GM18498 (cell line): ENCODE results near the gene ACSM6.
"Not testable (repeated sequence)": the region's sequence is repeated elsewhere in the genome, so short reads cannot be mapped to it uniquely, and the experiment has no call there.

Experiments
- ATAC-seq: cut with Tn5 transposase; IDR thresholded peaks from one replicate; pipeline ENCODE4 v1.9.1; 2021; ENCODE audit warnings: mild to moderate bottlenecking, moderate library complexity; ENCODE audit not compliant: unreplicated experiment

ACSM6 gene

DNA sequence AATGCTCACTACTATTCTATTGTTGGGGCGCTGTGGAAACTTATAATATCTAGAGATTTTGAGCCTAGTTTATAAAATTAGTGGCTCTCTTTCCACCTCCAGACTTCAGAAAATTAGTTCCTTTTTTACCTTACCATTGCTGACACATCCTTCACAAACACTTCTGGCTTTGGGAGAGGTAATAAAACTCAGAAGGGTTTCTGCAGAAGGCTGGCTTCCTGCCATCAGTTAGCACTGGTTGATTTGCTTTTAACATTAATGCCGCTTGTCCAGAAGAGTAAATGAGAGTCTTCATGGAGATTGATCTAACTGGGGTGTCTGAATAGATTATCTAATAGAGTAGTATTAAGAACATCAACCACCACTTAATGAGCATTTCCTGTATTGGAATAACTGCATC lies 20.3 kb downstream of the ACSM6 start:
- ATAC-seq = no peak

DNA sequence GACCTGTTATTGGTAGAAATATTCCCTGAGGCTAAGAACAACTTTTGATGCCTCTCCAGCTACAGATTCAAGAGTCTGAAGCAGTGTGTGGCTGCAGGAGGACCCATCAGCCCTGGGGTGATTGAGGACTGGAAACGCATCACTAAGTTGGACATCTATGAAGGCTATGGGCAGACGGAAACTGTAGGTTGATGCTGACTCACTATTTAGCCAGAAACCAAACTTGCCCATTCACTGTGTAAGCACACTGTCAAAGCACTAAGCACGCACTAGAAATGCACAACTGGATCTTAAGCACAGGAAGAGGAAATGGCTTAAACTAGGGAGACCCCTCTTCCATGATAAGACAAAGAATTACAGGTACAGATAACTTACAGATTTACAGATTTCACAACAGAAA lies 20.8 kb downstream of the ACSM6 start:
- ATAC-seq = no peak

DNA sequence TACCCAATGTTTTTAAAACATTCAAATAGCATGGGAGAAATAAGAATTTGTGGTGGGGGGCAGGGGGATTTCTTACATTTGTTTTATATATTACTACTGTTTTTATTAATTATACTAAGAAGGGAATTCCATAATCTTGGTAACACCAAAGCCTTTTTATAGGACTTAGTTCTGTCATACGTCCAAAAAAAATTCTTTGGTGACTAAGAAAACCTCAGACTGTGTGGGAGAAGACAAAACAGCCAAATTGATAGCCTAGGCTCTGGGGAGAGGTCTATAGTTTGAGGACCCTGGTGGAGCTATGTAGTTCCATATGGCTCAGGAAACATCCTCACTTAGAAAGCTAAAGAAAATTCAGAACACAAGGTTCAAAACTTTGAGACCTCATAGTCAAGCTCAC lies 23.4 kb downstream of the ACSM6 start:
- ATAC-seq = no peak

DNA sequence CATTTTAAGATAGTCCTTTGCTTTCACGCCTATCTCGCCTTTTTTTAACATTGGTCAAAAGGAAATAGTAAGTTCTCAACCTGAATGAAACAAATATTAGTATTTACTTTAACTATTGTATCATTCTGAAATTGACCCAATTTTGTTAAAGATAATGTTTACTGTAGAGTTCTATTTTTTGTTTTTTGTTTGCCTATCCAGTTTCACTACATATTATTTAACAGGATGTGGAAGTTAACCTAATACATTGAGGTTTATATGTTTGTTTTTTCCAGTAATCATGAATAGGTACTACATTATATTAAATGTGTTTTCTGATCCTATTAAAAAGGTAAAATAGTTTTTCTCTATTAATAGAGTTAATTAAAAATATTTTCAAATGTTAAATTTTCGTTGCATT lies 26.5 kb downstream of the ACSM6 start:
- ATAC-seq = no peak

DNA sequence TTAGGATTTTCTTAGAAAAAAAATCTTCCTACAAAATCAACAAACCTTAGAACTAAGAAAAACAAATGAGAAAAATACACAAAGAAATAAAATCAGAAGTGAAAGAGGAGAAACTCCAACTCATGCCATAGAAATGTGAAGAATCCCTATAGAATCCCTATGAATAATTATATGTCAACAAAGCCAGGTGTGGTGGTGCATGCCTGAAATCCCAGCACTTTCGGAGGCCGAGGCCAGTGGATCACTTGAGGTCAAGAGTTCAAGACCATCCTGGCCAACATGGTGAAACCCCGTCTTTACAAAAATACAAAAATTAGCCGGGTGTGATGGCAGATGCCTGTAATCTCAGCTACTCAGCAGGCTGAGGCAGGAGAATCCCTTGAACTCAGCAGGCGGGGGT lies 27.1 kb downstream of the ACSM6 start:
- no peak for ATAC-seq

DNA sequence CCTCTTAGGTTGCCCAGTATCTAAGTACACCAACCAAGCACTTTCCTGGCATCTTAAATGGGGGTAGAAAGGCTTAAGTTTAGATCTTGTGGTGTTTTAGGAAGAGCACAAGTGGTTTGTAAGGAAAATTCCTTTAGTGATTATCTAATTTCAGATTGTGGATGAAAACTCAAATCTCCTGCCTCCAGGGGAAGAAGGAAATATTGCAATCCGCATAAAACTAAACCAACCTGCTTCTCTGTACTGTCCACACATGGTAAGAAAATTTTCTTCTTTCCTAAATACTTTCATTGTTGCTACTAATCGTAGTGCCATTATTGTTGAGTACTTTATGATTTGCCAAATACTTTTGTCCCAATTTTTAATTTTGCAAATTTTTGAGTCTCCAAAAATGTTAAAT lies 31.1 kb downstream of the ACSM6 start:
- ATAC-seq = no peak

DNA sequence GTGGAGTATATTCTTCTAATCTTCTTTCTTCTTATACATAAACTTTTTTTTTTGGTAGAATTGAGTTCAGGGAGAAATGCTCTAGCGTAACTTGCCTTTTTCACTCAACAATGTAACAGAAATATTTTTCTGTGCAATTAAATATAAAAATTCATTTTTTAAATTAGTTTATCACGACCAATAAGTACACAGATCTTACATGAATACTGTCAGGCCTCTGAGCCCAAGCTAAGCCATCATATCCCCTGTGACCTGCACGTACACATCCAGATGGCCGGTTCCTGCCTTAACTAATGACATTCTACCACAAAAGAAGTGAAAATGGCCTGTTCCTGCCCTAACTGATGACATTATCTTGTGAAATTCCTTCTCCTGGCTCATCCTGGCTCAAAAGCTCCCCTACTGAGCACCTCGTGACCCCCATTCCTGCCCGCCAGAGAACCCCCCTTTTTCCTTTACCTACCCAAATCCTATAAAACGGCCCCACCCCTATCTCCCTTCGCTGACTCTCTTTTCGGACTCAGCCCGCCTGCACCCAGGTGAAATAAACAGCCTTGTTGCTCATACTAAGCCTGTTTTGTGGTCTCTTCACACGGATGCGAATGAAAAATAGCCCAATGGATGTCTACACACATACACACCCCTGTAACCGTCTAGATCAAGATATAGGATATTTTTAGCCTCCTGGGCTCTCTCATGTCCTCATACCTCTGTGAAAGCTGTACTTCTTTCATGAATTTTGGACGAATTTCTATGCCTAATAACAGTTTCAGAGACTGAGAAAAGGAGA lies 35.1 kb downstream of the ACSM6 start:
- not testable (repeated sequence) for ATAC-seq

DNA sequence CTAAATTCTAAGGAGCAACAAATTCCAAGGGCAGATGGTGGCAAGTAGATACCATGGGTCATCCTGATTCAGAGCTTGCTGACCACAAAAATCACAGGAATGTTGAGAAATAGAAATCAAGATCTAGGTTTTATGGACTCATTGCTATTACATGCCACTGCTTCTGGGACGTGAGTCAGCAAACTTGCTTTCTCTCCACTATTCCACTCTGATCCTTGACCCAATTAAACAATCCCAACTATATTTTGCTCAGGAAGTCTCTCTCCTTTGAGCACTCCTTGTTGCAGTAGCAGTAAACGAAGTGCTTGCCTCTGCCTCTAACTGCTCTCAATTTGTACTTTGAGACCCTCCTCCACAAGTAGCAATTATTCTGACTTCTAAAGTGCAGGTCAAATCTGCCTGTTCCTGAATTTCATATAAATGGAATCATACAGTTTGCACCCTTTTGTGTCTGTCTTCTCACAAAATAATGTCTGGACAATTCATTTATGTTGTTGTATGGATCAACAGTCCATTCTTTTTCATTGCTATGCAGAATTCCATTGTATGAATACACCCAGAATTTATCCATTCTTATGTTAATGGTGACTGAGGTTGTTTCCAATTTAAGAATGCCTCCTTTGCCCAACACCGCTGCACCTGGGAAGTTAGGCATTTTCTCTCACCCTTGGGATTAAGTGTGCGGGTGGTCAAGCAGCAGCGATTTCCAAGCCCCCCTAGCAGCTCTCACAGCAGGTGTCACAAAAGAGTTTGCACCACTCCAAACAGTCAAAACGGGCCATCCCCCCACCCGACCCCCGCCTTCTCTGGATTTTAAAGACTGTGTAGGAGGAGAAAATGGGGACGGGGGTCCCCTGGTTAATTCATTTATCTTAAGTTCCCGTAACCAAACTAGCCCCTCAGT lies 35.9 kb downstream of the ACSM6 start:
- ATAC-seq = no peak

DNA sequence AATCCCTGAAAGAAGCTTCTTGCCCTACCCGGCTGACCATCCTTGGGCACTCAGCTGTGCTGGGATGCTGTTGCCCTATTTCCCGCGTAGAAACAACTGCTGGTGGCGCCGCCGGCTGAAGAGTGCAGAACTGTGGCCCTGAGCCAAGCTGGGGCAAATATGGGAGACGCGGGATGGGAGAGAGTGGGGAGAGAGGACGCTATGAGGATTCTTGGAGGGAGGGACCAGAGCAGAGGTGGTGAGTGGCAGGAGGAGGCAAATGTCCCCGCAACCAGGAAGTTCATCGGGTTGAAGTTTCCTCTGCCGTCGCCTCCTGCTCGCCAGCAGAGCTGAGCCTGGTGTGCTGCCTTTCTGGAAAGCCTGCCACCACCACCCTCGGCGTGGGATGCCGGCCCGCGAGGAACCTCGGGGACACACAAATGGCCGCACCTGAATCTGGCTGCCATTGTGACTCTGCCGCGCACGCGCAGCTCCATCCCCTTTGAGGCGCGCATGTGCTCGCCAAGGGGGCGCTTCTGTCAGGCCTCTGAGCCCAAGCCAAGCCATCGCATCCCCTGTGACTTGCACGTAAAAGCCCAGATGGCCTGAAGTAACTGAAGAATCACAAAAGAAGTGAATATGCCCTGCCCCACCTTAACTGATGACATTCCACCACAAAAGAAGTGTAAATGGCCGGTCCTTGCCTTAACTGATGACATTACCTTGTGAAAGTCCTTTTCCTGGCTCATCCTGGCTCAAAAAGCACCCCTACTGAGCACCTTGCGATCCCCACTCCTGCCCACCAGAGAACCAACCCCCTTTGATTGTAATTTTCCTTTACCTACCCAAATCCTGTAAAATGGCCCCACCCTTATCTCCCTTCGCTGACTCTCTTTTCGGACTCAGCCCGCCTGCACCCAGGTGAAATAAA lies 36.9 kb downstream of the ACSM6 start:
- peak; percentile 83 for ATAC-seq

DNA sequence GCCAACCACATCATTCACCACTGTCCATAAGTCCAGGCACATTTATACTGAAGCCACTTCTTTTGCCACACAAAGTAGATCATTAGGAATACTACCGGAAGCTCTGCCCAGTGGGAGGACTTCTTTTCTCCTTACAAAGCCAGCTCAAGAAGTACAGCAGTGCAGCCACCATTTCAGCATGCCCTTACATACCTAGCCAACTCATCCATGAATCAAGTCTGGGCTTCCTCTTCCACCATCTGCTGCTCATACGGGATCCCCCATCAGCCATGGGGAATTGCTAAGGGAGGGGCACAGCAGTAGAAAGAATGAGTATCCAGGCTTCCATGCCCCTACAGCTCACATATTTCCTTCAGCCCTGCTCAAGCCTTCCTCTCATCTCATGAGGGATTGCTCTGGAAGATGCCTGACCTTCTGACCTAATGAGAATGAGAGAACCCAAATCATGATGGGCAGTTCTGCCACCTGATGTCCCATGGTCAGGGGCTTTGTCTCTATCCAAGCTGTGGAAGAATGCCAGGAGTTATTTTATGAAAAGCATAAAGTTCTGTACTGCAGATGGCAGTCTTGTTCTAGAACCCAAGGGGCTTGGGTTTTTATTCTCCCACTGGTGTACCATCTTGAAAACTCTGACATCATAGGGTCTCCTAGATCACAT lies 39.5 kb downstream of the ACSM6 start:
- ATAC-seq = no peak

DNA sequence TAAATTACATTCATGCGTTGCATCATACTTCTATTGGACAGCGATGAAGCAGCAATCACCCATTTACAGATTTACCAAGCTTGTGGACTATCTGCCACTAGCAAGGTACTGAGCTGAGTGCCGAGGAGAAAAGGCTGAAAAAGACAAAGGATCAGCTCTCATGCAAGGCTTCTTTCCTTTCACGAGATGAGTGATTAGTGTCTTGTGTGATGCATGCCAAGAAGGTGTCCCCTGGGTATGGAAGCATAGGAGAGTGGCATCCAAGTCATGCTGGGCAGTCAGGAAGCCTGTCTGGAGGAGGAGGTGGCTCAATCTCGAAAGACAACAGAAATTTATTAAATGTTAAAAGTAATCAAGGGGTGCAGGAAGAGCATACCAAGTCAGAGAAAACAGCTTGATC lies 40.9 kb downstream of the ACSM6 start:
- no peak for ATAC-seq

DNA sequence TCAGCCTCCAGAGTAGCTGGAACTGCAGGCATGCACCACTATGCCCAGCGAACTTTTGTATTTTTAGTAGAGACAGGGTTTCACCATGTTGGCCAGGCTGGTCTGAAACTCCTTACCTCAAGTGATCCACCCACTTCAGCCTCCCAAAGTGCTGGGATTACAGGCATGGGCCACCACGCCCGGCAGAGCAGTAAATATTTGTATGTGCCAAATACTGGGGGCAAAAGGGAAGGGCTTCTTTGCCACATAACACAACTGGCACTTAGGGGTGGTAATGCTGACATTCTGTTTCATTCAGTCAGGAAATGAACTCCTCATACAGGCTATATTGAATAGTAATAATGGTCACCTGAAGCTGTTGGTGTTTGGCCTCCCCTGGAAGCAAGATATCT lies 41.6 kb downstream of the ACSM6 start:
- ATAC-seq = no peak

DNA sequence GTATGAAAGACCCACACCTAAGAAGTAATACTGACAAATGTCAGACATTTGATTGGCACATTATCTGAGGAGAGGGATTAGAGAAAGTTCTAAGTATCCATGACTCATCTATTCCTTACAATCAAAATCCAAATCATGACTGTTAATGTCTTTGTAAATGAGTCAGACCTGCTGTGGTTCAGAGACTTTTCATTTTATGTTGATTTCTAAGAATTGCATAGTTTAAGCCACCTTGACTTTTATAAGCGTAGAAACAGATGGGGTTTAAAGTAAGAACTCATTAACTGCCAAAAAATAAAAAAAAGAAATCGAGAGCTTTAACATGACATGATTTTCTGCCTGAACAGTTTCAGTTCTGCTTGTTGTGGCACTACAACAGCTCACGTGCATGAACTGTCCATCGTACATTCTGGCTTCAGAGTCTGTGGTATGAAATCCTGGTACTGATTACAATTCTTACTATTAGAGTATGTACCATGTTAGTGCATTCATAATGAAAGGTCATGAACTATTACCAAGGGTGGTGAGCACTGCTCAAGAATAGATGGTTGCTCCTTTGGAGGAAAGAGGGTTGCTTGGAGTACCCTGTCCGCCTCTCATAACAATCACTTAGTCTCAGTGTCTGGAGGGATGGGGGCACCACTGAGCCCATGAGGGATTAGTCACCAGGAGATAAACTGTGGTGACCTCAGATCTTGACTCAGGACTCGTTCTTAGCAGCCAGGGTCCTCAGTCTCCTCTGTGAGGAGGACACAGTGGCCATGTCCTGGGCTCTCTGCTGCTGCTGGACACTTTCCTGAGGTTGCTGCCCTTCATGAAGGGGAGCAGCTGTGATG lies 42.2 kb downstream of the ACSM6 start:
- ATAC-seq = peak; percentile 98

DNA sequence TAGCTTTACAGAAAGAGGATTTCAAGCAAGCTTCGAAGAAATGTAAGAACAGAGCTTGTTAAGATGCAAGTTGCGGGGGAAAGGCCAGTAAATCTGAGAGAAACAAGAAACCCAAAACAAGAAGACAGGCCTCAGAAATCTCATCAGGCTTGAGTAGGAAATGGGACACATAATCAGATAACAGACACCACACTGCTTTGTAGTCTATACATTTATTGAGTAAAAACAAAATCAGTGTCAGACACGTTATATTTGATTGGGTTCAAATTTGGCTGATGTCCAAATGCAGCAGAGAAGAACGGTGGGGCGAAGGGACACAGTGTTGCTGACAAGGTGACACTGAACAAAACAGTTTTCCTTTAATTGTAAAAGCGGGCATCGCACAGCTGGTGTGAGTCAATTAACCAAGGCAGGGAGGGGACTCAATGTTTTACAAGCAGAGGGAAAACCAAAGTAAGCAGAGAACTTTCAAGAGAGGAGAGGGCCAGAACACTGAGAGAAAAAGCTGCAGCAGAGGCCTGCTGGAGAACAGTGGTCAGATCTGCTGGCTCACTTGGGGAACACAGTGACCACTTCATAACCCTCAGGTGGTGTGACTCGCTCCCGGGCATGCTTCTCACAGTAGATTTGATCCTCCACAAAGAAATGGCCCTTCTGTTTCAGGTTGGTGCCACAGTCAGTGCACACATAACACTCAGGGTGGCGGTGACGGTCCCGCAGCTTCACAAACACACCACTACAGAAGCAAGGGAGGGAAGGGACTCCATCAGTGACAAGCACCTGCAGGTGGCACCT lies 43.5 kb downstream of the ACSM6 start:
- no peak for ATAC-seq

DNA sequence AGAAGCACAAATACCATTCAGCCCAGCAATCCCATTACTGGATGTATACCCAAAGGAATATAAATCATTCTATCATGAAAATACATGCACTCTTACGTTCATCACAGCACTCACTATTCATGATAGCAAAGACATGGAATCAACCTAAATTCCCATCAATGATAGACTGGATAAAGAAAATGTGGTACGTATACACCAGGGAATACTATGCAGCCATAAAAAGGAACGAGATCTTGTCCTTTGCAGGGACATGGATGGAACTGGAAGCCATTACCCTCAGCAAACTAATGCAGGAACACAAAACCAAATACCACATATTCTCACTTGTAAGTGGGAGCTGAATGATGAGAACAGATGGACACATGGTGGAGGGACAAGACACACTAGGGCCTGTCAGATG lies 46.1 kb downstream of the ACSM6 start:
- ATAC-seq = not testable (repeated sequence)

DNA sequence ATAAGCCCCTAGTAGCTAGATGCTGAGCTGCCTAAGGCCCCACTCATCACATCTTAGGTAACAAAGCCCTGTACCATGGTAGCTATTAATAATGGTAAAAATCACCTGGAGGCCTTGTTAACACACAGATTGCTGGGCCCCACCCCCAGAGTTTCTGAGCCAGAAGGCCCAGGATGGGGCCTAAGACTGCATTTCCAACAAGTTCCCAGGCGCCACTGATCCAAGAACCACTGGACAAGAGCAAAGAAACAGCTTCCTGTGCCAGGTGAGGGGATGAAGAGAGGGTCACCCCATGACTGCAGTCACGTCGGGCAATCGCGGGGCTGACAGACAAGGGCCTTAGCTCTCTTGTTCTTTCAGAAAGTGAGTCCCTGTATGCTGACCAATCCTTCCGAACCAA lies 46.8 kb downstream of the ACSM6 start:
- no peak for ATAC-seq

DNA sequence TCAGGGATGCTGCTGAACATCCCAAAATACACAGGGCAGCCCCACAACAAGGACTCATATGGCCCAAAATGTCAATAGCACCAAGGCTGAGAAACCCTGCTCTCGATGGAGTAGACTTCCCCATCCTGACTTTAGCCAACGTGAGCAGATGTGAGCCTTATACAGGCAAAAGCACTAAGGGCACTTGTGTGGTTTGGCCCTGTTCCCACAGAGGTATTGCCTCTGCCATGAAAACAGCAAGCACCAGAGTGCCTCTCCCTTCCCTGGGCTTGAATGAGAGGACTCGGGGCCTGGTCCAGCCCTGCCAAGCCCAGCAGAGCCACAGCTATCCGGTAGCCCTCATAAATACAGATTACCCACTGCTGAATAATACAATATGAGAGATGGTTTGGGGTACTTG lies 47.5 kb downstream of the ACSM6 start:
- no peak for ATAC-seq

DNA sequence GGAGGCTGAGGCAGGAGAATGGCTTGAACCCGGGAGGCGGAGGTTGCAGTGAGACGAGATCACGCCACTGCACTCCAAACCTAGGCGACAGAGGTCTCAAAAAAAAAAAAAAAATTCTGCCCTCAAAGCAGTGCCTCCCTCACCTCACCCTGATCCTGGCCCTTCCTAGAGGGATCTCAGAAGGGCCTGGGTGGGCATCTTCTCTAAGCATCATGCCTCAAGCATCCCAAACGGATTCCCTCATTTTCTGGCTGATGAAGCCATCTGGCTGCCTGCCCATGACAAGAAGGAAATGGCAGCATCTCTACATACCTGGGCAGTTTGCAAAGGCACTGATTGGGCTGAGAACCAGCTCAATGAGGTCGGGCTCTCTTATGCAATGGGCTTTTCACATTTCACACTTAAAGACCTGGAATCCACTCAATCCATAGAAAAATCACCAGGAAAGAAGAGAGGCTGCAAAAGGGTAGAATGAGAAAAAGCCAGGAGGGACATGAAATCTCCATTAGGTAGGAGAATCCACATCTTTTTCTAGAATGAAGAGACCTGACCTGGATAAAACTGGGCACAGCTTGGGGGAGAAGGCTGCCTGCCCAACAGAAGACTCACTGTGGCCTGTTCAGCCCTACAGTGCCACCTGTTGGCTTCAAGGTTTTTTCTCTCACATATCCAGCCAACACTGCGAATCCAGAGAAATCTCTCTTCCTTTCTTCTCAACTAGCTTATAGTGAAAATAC lies 48.7 kb downstream of the ACSM6 start:
- no peak for ATAC-seq
